Osteocyte (in vitro differentiated cells): ENCODE measurements around the gene THAP11. TPM values are rescaled to one million over a fixed set of nuclear protein-coding genes. Genes with fewer than 3 reads are reported as not detected.

ENCODE experiments used
- DNase-seq: peaks from one replicate; pipeline ENCODE4 v3.0.0; 2021; ENCODE audit warnings: mixed read lengths; ENCODE audit not compliant: unreplicated experiment; ENCODE audit errors: extremely low spot score
- H3K27ac Mint-ChIP-seq: one replicate; pipeline ENCODE4 v1.8.0; 2021; ENCODE audit warnings: mild to moderate bottlenecking, mixed read lengths; ENCODE audit not compliant: unreplicated experiment
- H3K27me3 Mint-ChIP-seq: one replicate; pipeline ENCODE4 v1.8.0; 2021; ENCODE audit warnings: mixed read lengths; ENCODE audit not compliant: unreplicated experiment
- H3K36me3 Mint-ChIP-seq: one replicate; pipeline ENCODE4 v1.8.0; 2021; ENCODE audit warnings: mixed read lengths; ENCODE audit not compliant: unreplicated experiment
- H3K4me1 Mint-ChIP-seq: one replicate; pipeline ENCODE4 v1.8.0; 2021; ENCODE audit warnings: mixed read lengths; ENCODE audit not compliant: unreplicated experiment
- H3K4me3 Mint-ChIP-seq: one replicate; pipeline ENCODE4 v1.8.0; 2021; ENCODE audit warnings: mild to moderate bottlenecking, moderate library complexity, mixed read lengths; ENCODE audit not compliant: unreplicated experiment
- H3K9me3 Mint-ChIP-seq: one replicate; pipeline ENCODE4 v1.8.0; 2021; ENCODE audit warnings: mixed read lengths; ENCODE audit not compliant: unreplicated experiment
- total RNA-seq: library from RNA; stranded (reverse); gene quantifications from 2 replicates; pipeline ENCODE4 v1.2.1, GENCODE V29; 2021
- TF ChIP-seq, protein P1 (sequence below): fragments of 200-600 bp; sonication (generic); IDR thresholded peaks from 2 replicates; pipeline ENCODE4 v1.5.0; 2021; ENCODE audit warnings: antibody characterized with exemption, mild to moderate bottlenecking, moderate library complexity

Gene THAP11
- total RNA-seq, 1 donor from 2014 or later, result 30.0 TPM

DNA sequence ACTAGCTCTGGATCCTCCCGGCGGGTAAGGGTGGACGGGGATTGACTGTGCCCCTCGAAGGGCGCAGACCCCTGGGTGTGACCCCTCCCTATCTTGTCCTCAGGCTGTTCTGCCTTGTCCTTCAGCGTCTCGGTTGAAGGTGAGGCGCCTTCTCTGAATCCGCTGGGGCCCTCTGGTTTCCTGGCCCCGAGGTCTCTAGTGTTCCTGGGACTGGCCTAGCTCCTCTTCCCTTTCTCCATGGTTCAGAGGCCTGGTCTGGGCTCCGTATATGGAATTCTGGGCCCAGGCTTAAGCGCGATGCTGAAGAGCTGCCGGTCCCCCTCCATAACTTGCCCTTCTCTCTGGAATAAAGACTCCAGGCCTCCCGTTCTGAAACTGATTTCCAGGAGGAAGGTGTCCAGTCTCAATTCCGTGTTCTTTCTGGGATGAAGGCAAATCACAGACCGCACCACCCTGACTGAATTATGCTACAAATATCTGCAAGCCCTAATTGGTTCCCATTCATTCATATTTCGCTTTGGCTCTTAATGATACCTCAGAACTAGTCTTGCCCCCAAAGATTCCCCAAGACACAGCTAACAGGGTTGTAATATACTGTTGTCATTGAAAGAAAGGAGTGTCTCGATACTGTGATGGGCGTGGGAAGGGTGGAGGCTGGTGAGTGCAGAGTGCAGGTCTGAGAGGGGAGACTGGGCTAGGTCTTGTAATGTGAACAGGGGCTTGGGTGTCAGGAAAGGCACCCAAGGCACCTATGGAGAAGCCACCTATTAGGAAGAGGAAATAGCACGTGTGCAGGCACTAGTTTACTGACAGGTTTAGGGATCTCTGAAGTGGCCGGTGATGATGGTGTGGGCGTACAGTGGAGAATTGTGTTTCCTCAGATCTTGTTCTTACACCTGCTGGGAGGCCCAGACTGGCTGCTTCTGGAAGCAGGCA, 31.6 kb downstream of the THAP11 start:
- Mint-ChIP-seq H3K4me3 (peak overlapping the region; percentile 92), H3K36me3 (peaks cover 29% of the 10 kb centered on the region), H3K27ac (peak overlapping the region; percentile 94), H3K9me3 (no peaks in the 10 kb centered on the region), H3K4me1 (peaks cover 26% of the 10 kb centered on the region), H3K27me3 (no peaks in the 10 kb centered on the region)
- DNase-seq, result no peak
- TF ChIP-seq, protein P1, sequence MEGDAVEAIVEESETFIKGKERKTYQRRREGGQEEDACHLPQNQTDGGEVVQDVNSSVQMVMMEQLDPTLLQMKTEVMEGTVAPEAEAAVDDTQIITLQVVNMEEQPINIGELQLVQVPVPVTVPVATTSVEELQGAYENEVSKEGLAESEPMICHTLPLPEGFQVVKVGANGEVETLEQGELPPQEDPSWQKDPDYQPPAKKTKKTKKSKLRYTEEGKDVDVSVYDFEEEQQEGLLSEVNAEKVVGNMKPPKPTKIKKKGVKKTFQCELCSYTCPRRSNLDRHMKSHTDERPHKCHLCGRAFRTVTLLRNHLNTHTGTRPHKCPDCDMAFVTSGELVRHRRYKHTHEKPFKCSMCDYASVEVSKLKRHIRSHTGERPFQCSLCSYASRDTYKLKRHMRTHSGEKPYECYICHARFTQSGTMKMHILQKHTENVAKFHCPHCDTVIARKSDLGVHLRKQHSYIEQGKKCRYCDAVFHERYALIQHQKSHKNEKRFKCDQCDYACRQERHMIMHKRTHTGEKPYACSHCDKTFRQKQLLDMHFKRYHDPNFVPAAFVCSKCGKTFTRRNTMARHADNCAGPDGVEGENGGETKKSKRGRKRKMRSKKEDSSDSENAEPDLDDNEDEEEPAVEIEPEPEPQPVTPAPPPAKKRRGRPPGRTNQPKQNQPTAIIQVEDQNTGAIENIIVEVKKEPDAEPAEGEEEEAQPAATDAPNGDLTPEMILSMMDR, result no peak

DNA sequence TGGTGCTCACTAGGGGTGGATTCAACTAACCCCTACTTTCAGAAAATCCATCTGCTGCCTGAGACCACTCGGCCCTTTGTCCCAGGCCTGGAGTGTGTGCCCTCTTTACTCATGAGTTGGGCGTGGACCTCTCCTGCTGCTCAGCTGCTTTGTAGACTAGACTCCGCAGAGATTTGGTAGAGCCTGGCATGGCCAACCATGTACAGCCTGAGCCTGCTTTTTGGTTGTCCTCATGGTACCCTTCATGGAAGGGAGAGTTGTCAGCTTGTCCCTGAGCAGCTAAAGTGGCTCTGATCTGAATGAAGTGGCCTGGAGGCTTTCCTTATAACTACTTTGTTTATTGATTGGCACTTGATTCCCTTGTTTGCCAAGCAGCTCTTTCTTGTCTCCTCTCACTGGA, 32.3 kb downstream of the THAP11 start:
- Mint-ChIP-seq H3K9me3 (no peaks in the 10 kb centered on the region), H3K27me3 (no peaks in the 10 kb centered on the region), H3K36me3 (peaks cover 34% of the 10 kb centered on the region), H3K4me3 (peak overlapping the region; percentile 92), H3K27ac (peak overlapping the region; percentile 94), H3K4me1 (peaks cover 26% of the 10 kb centered on the region)
- no peak for DNase-seq
- TF ChIP-seq, protein P1, result no peak

DNA sequence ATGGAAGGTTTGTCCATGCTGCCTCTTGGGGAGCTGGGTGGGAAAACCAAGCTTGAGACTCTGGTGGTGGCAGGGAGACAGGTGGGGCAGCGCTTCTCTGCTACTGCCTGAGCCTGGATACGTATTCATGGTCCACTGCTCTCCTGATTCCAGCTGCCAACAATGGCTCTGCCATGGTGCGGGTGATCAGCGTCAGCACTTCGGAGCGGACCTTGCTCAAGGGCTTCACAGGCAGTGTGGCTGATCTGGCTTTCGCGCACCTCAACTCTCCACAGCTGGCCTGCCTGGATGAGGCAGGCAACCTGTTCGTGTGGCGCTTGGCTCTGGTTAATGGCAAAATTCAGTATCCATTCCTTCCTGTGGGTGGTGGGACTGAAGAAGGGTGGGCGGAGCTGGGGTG, 34.9 kb downstream of the THAP11 start:
- peaks cover 26% of the 10 kb centered on the region for H3K4me1 Mint-ChIP-seq
- no peaks in the 10 kb centered on the region for H3K27me3 Mint-ChIP-seq
- no peak overlapping the region for H3K4me3 Mint-ChIP-seq
- DNase-seq, result no peak
- TF ChIP-seq, protein P1, result no peak
- H3K27ac Mint-ChIP-seq, result no peak overlapping the region
- H3K9me3 Mint-ChIP-seq, result no peaks in the 10 kb centered on the region
- H3K36me3 Mint-ChIP-seq, result peaks cover 26% of the 10 kb centered on the region

DNA sequence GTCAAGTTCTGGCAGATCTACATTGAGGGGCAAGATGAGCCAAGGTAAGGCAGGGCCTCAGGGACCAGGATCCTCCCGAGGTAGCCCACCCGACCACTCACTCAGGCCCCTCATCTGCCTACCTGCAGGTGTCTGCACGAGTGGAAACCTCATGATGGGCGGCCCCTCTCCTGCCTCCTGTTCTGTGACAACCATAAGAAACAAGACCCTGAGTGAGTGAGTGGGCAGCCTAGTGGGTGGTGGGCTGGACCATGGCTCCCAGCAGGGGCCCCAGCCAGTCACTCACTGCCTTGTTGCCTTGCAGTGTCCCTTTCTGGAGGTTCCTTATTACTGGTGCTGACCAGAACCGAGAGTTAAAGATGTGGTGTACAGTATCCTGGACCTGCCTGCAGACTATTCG, 36.1 kb downstream of the THAP11 start:
- H3K27ac Mint-ChIP-seq, result no peak overlapping the region
- H3K36me3 Mint-ChIP-seq, result peaks cover 29% of the 10 kb centered on the region
- no peak for DNase-seq
- H3K4me3 Mint-ChIP-seq, result no peak overlapping the region
- H3K9me3 Mint-ChIP-seq, result no peaks in the 10 kb centered on the region
- peaks cover 22% of the 10 kb centered on the region for H3K4me1 Mint-ChIP-seq
- TF ChIP-seq, protein P1, result no peak
- no peaks in the 10 kb centered on the region for H3K27me3 Mint-ChIP-seq

DNA sequence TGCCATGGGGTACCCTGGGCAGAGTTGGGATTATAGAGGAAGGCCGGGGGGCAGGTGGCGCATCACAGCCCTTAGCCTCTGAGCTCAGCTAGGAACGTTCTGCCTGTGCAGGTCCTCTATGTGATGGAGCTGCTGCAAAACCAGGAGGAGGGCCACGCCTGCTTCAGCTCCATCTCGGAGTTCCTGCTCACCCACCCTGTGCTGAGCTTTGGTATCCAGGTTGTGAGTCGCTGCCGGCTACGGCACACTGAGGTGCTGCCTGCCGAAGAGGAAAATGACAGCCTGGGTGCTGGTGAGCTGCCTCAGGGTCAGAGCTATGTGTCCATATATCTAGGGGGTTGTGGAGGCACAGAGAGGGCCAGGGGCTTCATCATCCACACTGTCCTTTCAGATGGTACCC, 36.7 kb downstream of the THAP11 start:
- H3K27me3 Mint-ChIP-seq, result no peaks in the 10 kb centered on the region
- no peak for DNase-seq
- H3K9me3 Mint-ChIP-seq, result no peaks in the 10 kb centered on the region
- peaks cover 18% of the 10 kb centered on the region for H3K4me1 Mint-ChIP-seq
- peaks cover 35% of the 10 kb centered on the region for H3K36me3 Mint-ChIP-seq
- no peak overlapping the region for H3K4me3 Mint-ChIP-seq
- H3K27ac Mint-ChIP-seq, result no peak overlapping the region
- TF ChIP-seq, protein P1, result no peak
